MM.1S (cell line): ENCODE measurements around the gene SAC3D1.

Experiments
- CTCF ChIP-seq: fragments of 300-600 bp; sonication (generic); IDR thresholded peaks from 2 replicates; pipeline ENCODE4 v1.5.1; 2016; ENCODE audit warnings: antibody characterized with exemption, low read length, mixed read lengths
- EZH2 ChIP-seq: fragments of 300-600 bp; sonication (generic); optimal IDR thresholded peaks from 2 replicates; pipeline ENCODE3; 2017; ENCODE audit warnings: low read depth, mild to moderate bottlenecking, antibody characterized with exemption, low read length, mixed read lengths
- EZH2phosphoT487 ChIP-seq: fragments of 300-600 bp; sonication (generic); IDR thresholded peaks from 2 replicates; pipeline ENCODE4 v1.6.1; 2018; ENCODE audit warnings: antibody characterized with exemption, low read length

GRCh38 chr11:65059523-65059922 lies 18.5 kb downstream of the SAC3D1 start:
- TF ChIP-seq CTCF (no peak), EZH2 (no peak), EZH2phosphoT487 (no peak)
